ENCODE results near the gene BCL2L12.
A peak's percentile ranks its signal among the peaks of the same experiment; 100 is the strongest.

Gene BCL2L12

DNA sequence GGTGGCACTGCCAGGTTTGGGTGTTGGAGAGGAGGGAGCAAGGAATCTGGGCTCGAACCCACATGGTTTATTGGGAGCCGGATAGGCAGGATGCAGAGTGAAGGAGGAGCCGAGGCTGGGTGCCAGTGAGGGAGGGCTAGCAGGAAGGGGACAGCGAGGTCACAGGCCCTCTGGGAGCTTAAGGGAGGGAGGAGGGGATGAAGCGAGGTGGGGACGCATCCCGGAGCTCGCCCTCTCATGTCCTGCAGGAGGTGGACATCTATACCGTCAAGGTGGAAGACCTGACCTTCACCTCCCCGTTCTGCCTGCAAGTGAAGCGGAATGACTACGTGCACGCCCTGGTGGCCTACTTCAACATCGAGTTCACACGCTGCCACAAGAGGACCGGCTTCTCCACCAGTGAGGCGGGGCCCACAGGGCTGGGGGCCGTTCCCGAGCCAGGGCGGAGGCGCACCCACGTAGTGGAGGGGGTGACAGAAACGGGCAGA is 20.2 kb downstream of the BCL2L12 start:
- no peak for DNase-seq (ENCODE audit: low spot score)

DNA sequence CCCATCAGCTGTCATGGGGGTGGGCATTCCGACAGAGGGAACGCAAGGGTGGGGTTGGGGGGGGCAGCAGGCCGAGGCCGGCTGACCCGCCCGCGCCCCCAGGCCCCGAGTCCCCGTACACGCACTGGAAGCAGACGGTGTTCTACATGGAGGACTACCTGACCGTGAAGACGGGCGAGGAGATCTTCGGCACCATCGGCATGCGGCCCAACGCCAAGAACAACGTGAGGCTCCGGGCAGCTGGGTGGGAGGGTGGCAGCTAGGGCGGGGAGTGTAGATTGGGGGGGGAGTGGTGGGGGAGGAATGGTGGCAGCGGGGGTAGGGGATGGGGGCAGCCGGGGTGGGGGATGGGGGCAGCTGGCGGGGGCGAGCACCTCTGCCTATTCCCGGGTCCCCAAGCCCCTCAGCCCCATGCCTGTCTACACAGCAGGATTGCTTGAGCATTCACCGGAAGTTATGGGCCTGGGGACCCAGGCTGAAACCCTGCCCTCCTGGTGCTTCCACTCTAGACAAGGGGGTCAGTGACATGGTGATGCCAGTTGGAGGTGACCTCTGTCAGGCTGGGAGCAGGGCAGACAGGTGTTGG is 20.9 kb downstream of the BCL2L12 start:
- no peak for DNase-seq (ENCODE audit: low spot score)

DNA sequence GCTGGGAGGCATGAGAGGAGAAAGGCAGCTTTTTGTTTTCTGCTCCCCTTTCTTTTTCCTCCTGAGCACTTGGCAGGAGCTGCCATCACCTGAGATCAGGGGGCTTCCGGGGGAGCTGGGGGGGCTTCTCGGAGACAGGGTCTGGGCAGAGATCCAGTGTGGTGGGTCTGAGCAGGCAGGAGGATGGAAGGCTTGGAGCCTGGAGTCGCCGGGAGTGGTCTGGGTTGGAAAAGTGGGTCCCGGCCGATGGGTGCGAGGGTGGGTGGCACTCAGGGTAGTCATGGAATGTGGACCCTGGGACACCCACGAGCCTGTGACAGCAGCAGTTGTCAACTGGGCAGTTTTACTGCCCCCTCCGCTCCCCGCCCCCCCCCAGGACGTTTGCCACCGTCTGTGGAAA is 21.4 kb downstream of the BCL2L12 start:
- no peak for DNase-seq (ENCODE audit: low spot score)

DNA sequence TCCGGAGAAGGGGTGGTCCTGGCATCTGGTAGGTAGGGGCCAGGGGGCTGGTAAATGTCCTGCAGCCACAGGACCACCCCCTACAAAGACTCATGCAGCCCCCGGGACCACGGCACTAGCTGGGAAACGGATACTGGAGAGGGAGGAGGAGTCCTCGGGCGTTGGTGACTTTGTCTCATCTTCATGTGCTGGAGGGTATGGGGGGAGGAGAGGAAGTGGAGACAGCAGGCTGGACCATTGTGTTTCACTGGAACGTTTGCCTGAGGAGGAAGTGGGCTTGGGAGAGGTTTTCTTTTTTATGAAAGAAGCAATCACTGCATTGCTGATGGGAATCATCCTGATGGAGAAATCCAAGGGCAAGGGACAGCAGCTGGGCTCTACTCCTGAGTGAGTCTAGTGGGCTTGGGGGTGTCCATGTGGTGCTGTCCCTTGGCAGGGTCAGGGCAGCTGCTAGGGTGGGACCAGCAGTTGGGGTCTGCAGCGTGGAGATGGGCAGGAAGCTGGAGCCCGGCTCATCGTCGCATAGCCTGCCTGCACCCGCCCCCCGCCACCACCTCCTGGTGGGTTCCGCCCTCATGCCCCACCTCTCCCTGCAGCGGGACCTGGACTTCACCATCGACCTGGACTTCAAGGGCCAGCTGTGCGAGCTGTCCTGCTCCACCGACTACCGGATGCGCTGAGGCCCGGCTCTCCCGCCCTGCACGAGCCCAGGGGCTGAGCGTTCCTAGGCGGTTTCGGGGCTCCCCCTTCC is 22.0 kb downstream of the BCL2L12 start:
- no peak for DNase-seq (ENCODE audit: low spot score)

DNA sequence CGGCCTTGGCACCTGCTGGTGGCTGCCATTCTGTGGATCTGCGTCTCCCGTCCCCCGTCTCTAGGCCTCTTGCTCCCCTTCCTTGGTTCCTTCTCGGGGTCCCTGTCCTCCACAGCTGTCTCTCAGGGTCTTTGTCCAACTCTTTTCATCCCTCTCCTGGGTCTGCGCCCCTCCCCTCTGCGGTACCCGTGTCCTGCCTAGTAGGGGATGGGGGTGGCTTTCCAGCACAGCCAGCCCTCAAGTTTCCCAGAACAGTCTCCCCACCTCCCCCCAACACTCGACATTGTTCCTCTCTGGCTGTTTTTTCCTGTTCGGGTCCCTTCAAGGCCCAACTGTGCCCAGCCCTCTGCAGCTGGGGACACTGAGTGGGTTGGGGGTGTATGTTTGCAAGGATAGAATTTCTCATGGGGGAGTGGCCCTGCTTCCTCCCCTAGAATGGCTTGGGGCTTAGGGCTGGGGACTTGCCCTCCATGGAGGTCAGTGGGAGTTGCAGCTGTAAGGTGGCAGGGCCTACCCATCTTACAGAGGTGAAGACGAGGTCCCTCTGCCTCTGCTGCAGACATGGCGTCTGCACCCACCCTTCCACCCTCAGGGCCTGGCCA is 22.9 kb downstream of the BCL2L12 start:
- no peak for DNase-seq (ENCODE audit: low spot score)

DNA sequence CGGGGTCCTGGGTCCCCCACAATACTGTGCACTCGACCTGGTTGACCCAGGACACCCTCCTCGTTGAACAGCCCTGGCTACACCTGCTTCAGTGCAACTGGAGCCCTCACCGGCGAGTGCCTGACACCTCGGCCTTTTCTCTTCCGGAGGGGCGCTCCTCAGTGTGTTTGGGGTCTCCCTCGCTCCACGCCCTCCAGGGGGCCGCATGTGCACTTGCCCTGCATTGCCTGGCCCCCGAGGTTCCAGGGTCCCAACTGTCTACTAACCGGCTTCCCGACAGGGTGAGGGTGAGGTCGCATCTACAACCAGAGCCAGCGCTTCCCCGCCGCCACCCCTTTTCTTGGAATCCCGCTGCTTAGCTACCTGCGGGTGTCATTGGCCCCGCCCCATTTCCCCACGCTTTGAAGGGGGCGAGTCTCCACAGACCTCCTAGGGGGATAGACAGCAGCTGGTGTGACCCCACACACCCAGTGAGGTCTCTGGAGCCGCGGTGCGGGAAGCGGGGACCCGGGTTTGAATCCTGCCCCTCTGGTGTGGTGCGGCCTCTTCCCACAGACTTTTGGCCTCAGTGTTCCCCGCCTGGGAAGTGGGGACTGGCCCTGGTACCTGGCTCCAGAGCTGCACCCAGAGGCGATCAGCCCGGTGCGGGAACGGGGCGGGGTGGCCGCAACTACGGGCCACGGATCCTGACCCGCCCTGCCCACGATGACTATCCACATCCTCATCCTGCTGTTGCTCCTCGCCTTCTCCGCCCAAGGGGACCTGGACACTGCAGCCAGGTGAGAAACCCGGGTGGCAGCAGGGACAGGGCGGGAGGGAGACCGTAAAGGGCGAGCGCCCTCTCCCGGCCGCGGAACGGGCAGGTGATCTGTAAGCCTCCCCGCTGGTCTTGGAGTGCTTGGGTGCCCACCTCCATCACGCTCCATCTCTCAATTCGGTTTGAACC is 23.7 kb downstream of the BCL2L12 start, which contains the start of gene ADM5:
Gene ADM5, plus strand, starts transcription at position 462 of the 946 bp plus-strand sequence. Its CDS starts 244 bp downstream, at position 706.
- peak; percentile 71 for DNase-seq (ENCODE audit: low spot score)

DNA sequence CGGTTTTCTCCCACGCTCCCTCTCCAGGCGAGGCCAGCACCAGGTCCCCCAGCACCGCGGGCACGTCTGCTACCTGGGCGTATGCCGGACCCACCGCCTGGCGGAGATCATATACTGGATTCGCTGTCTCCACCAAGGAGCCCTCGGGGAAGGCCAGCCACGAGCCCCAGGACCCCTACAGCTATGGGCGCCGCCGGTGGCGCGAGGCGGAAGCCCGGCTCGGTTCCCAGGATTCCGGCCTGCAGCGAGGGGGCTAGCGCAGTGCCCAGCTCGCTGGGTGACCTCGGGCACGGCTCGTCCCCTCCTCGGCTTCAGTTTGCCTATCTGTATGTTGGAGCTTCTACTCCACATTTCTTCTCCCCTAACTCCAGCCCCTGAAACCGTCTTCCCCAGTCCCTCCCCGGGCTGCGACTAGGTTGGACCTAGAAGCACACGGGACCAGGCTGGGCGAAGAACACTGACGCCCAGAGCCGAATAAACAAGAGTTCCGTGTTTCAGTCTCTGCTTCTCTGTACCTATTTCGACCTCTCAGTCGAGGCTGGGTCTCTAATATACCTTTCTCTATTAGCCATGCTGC is 24.4 kb downstream of the BCL2L12 start:
- DNase-seq (ENCODE audit: low spot score): no peak

DNA sequence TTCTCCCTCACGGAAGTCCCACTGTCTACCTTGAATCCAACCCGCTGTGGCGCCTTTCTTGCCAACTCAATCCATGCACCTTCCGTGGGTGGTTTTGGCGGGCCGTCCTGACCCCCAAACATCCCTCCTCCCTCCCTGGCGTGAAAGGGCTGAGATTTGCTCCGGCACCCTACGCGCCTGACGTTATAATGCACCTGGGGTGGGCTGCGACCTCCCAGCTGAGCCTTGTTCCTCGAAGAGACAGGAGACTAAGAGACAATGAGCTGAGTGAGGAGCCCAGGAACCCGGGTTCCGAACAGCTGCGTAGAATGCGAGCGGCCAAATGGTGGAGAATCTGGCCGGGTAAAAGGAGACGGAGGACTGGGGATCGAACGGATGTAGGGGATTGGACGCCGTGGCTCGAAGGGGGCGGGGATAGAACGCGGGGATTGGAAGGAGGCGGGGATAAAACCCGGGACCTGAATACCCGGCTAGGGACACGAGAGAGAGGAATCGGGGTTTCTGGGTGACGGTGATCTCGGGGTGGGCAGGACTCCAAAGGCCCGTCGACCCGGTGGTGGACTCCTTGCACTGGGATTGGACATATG is 25.0 kb downstream of the BCL2L12 start, which contains the start of gene CPT1C:
Gene CPT1C, plus strand, starts transcription at position 461 of the 587 bp plus-strand sequence. CDS start 1,137 bp downstream, outside the sequence.
- DNase-seq (ENCODE audit: low spot score): peak; percentile 74

DNA sequence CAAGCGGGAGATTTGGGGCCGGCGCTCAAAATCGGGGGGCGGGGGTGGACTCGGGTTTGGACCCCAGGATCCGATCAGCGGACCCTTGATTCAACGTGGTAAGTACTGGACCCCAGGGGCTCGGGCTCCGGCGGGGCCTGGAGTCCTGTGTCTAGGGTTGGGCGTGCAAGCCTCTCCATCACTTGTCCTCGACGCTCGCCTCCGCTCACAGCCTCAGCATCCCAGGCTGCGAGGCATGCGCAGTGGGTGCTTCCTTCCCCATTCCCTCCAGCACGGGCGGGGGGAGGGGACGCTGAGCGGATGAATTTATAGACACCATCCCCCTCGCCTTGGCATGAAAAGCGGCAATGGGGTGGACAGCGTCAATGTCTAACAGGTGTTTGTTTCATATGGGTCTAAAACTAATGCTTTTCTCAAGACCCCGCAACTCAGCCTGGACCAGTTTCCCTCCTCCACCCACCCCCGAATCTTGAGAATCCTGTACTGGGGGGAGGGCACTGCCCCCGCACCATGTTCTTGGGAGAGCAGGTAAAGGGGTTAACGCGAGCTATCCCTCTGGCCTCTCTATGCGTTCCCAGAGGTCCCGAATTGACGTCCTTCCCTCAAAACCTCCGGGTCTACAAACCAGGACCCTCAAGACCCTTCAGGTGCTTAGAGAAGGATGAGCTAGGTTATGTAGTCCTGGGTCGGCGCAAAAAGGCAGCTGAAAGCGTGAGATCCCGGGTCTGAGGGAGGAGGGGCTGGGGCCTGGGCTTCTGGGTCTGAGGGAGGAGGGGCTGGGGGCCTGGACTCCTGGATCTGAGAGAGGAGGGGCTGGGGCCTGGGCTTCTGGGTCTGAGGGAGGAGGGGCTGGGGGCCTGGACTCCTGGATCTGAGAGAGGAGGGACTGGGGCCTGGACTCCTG is 25.8 kb downstream of the BCL2L12 start:
- no peak for DNase-seq (ENCODE audit: low spot score)

DNA sequence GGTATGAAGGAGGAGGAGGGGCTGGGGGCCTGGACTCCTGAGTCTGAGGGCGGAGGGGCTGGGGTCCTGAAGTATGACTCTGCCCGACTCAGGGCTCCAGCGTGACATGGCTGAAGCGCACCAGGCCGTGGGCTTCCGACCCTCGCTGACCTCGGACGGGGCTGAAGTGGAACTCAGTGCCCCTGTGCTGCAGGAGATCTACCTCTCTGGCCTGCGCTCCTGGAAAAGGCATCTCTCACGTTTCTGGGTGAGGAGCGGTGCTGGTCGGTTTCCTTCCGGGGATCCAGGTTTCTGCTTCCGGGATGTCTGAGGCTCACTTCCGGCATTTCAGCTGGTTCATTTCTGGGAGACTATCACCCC is 26.4 kb downstream of the BCL2L12 start:
- no peak for DNase-seq (ENCODE audit: low spot score)

DNA sequence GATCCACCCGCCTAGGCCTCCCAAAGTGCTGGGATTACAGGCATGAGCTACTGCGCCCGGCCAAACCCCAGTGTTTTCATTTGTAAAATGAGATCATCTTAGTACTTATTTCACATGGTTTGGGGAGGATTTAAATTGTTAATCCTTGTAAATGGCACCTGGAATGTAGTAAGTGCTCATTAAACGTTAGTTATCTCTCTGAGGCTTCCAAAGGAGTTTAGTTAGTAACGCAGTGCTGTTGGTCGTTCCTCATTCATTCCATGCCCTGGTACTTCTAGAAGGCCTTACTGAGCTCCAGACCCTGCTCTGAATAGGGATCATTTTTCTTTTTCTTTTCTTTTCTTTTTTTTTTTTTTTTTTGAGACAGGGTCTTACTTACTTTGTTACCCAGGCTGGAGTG is 30.4 kb downstream of the BCL2L12 start:
- DNase-seq (ENCODE audit: low spot score): no peak

DNA sequence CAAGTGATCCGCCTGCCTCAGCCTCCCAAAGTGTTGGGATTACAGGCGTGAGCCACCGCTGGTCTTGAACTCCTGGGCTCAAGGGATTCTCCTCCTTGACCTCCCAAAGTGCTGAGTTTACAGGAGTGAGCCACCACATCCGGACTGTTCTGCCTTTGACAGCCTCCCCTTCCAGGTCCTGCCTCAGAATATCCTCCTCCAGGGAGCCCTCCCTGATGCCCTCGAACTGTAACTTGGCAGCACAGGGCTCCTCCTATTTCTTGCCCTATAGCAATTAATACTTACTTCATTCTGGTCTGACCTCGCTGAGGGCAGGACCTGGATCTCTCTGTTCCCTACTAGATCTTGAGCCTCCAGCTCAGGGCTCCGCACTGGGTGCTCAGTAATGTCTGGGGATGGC is 31.1 kb downstream of the BCL2L12 start:
- DNase-seq (ENCODE audit: low spot score): no peak

DNA sequence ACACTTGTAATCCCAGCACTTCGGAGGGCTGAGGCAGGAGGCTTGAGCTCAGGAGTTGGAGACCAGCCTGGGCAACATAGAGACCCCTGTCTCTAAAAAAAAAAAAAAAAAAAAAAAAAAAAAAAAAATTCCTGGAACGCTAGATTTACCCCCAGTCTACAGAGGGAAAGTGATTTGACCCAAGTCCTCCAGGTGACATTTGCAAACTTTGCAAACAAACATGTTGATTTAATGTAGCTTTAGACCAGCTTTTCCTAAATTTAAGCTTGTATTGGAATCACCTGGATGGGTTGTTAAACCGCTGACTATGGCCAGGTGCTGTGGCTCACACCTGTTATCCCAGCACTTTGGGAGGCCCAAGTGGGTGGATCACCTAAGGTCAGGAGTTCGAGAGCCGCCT is 33.6 kb downstream of the BCL2L12 start:
- no peak for DNase-seq (ENCODE audit: low spot score)

DNA sequence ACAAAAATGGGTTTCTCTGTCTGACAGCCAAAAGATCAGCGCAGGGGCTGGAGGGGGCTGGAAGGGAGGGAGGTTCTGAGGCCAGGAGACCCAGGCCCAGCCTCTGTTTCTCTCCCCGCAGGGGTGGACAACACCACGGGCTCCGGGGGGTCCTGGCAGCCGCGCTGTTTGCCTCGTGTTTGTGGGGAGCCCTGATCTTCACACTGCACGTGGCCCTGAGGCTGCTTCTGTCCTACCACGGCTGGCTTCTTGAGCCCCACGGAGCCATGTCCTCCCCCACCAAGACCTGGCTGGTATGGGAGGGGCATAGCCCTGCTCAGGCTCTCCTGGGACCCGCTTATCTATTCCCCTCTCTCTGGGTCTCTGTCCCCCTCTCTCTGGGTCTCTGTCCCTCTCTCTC is 34.8 kb downstream of the BCL2L12 start:
- DNase-seq (ENCODE audit: low spot score): no peak

DNA sequence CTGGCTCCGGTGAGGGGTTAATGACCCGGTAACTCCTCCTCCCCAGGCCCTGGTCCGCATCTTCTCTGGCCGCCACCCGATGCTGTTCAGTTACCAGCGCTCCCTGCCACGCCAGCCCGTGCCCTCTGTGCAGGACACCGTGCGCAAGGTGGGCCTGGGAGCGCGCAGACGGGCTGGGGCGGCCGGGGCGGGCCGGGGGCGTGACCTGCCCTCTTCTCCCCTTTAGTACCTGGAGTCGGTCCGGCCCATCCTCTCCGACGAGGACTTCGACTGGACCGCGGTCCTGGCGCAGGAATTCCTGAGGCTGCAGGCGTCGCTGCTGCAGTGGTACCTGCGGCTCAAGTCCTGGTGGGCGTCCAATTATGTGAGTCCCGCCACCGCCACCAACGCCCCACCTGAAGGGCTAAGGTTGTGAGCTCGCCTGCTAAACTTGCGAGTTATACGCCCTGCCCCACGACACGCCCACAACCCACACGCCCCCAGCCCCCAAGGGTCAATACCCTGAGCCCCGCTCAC is 35.6 kb downstream of the BCL2L12 start:
- DNase-seq (ENCODE audit: low spot score): no peak

DNA sequence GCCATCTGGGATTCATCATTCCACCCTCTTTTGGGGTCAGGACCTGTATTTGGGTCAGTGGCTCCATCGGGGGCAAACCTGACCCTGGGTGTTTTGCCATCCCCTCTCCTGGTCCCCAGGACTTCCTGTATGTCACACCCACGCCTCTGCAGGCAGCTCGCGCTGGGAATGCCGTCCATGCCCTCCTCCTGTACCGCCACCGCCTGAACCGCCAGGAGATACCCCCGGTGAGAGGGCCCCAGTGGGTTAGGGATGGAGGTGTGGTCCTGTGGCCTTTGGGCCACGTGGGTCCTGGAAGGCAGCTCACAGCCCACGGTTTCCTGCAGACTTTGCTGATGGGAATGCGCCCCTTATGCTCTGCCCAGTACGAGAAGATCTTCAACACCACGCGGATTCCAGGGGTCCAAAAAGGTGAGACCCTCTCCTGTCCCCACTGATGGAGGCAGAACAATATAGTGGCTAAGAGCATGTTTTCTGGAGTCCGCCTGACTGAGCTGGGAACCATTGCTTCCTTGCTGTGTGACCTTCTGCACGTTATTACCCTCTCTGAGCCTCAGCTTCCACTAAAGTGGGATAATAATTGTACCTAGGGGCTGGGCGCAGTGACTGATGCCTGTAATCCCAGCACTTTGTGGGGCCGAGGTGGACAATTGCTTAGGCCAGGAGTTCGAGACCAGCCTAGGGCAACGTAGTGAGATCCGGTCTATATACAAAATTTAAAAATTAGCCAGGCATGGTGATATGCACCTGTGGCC is 39.3 kb downstream of the BCL2L12 start:
- no peak for DNase-seq (ENCODE audit: low spot score)

DNA sequence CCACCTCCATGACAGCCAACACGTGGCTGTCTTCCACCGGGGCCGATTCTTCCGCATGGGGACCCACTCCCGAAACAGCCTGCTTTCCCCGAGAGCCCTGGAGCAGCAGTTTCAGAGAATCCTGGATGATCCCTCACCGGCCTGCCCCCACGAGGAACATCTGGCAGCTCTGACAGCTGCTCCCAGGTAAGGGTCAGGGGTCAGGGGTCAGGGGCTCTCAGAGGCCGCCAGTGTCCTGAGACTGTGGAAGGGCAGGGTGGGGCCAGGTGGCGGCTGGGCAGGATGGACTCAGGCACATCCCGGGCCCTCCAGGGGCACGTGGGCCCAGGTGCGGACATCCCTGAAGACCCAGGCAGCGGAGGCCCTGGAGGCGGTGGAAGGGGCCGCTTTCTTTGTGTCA is 40.2 kb downstream of the BCL2L12 start:
- no peak for DNase-seq (ENCODE audit: low spot score)

DNA sequence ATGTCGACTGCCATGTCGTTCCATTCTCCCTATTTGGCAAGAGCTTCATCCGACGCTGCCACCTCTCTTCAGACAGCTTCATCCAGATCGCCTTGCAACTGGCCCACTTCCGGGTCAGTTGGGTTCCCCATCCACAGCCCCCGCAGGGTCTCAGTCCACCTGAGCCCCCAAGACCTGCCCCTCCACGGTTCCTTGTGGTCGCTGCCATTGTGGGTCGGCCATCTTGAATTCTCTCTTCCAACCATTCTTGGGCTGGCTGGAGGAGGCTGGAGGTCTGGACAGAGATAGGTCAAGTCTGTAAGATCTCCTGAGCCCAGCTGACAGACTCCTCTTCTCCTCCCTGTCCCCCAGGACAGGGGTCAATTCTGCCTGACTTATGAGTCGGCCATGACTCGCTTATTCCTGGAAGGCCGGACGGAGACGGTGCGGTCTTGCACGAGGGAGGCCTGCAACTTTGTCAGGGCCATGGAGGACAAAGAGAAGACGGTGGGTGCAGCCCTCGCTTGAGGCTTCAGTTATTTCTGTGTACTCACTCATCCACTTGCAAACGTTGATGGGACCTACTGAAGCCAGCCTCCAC is 44.7 kb downstream of the BCL2L12 start:
- no peak for DNase-seq (ENCODE audit: low spot score)

DNA sequence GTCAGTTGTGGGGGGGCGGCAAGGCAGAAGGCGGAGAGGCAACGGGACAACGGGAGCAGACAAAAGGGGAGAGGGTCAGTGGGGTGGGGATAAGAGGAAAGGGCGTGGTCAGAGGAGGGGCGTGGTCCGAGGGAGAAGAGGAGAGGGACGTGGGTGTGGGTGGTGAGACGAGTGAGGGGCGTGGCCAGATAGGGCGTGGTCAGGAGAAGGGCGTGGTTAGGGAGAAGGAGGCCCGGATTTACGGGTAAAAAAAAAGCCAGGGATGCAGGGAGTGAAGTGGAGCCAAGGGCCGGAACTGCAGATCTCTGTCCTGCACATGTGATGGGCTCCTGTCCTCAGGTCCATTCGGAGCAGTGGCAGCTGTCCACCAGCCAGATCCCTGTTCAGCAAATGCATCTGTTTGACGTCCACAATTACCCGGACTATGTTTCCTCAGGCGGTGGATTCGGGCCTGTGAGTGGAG is 46.7 kb downstream of the BCL2L12 start:
- DNase-seq (ENCODE audit: low spot score): peak; percentile 70

Data from SW480 (cell line).